Small intestine (tissue), 7 donors: Measurements from ENCODE around the gene GPRC5D. TPM values are rescaled to one million over a fixed set of nuclear protein-coding genes. Genes with fewer than 3 reads are reported as not detected.

Experiments
- DNase-seq, 2 donors: peaks; one replicate each; pipeline versions ENCODE4 v3.0.0 to v3.0.0-alpha.2; 2013
- FAIRE-seq: peaks from 2 replicates; lab custom pipeline; 2012; peaks lifted over from hg19 to GRCh38; lab: Jason Lieb, UNC
- H3K27ac ChIP-seq, 3 donors: one replicate each; pipeline ENCODE4 v1.5.1; 2013; ENCODE audit warnings: low read length in 2 of 3, mild to moderate bottlenecking in 2 of 3, control low read depth in 1 of 3, inconsistent platforms in 1 of 3, low read depth in 1 of 3, moderate library complexity in 1 of 3
- H3K27me3 ChIP-seq, 3 donors: one replicate each; pipeline ENCODE4 v1.6.1; 2013; ENCODE audit warnings: low read length in 3 of 3, inconsistent platforms in 1 of 3; ENCODE audit not compliant: control insufficient read depth in 3 of 3, insufficient read depth in 3 of 3
- H3K36me3 ChIP-seq, 3 donors: one replicate each; pipeline ENCODE4 v1.6.1; 2013; ENCODE audit warnings: low read length in 3 of 3, inconsistent platforms in 1 of 3, low read depth in 1 of 3, mild to moderate bottlenecking in 1 of 3, moderate library complexity in 1 of 3; ENCODE audit not compliant: control insufficient read depth in 3 of 3, insufficient read depth in 2 of 3
- H3K4me1 ChIP-seq, 3 donors: one replicate each; pipeline ENCODE4 v1.6.1; 2013; ENCODE audit warnings: low read length in 2 of 3, inconsistent platforms in 1 of 3, low read depth in 1 of 3, mild to moderate bottlenecking in 1 of 3, moderate library complexity in 1 of 3; ENCODE audit not compliant: control insufficient read depth in 3 of 3, insufficient read depth in 2 of 3
- H3K4me3 ChIP-seq, 3 donors: one replicate each; pipeline ENCODE4 v1.5.1; 2013; ENCODE audit warnings: low read length in 3 of 3, control low read depth in 1 of 3, inconsistent platforms in 1 of 3, low read depth in 1 of 3, mild to moderate bottlenecking in 1 of 3, moderate library complexity in 1 of 3
- H3K9me3 ChIP-seq, 2 donors: one replicate each; pipeline ENCODE4 v1.6.1; 2013; ENCODE audit warnings: low read depth in 1 of 2, low read length in 1 of 2; ENCODE audit not compliant: control insufficient read depth in 2 of 2, insufficient read depth in 1 of 2
- WGBS, 3 donors: extraction: QIAGEN DNeasy Blood & Tissue Kit; methylation state at CpG; one replicate each; pipeline ENCODE4 v1.1.7; 2013; 5-methylcytosine and 5-hydroxymethylcytosine counted together
- polyA plus RNA-seq, 4 donors: library from polyadenylated mRNA; stranded (reverse) in 3 of 4; unstranded in 1 of 4; fragments of 200-250 nt in 3 of 4; fragments of 120-200 nt in 1 of 4; gene quantifications; one replicate each; pipeline versions ENCODE4 v1.2.1 to v1.2.3, GENCODE V29; 2013
- donor health status: healthy with polysubstance abuse.
- donor health status: control.
- donor health status: control.
- donor health status: Bipolar disorder and iron deficiency.
- donor health status: healthy.

GPRC5D gene
- polyA plus RNA-seq, 4 donors: 0.22 to 1.4 TPM; not detected in 2

DNA sequence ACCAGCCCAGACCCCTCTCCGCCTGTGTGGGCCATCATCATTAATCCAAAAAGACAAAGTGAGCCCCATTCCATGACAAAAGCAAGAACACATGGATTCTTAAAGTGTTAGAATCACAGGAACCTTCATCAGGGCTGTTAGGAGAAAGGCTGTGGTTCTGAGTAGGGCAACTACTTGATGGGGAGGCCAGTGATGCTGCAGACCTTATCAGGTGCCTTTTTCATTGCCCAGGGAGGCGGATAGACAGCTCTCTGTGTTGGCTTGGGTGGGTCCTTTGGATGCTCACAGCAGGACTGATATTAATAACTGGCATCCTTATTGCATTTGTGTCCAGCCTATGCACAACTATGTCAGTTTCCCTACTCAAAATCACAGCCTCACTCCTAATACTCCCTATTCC is 45.8 kb upstream of the GPRC5D start:
- Histone ChIP-seq H3K36me3 (peaks cover 0 to 21% (median 0%) of the 10 kb centered on the region in 3 donors), H3K9me3 (no peaks in the 10 kb centered on the region), H3K4me3 (peak overlapping the region in 2 of 3 donors; percentile 74 to 93), H3K27me3 (no peaks in the 10 kb centered on the region), H3K4me1 (peaks cover 6 to 15% (median 10%) of the 10 kb centered on the region in 3 donors), H3K27ac (no peak overlapping the region)
- WGBS, 3 donors: 43 to 70% (median 56%) methylated on average over 2 of the region's 2 CpGs
- no peak for DNase-seq
- FAIRE-seq: no peak

DNA sequence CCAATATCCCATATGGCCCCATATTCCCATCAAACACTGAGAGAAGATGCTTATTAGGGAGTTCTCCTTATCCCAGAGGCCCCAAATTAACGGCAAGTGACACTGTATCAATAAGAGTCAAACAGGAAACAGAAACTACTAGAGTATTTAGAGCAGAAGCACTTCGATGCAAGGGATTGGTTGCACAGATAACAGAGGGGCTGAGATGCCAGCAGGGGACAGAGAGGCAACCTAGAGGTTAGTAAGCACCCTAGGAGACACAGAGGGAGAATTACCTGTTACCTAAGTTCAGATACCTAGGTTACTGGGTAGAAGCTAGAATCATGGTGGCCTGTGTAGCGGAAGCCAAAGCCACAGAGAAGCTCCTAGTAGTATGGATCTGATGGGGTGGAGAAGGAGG is 45.2 kb upstream of the GPRC5D start:
- H3K4me1 ChIP-seq: peaks cover 10 to 15% (median 12%) of the 10 kb centered on the region in 3 donors
- no peak for DNase-seq
- no peak overlapping the region for H3K27ac ChIP-seq
- peaks cover 0 to 19% (median 0%) of the 10 kb centered on the region in 3 donors for H3K36me3 ChIP-seq
- WGBS, 3 donors: 37 to 52% (median 43%) methylated on average over 3 of the region's 3 CpGs
- FAIRE-seq: no peak
- peak overlapping the region in 1 of 3 donors; percentile 93 for H3K4me3 ChIP-seq
- H3K9me3 ChIP-seq: no peaks in the 10 kb centered on the region
- no peaks in the 10 kb centered on the region for H3K27me3 ChIP-seq

DNA sequence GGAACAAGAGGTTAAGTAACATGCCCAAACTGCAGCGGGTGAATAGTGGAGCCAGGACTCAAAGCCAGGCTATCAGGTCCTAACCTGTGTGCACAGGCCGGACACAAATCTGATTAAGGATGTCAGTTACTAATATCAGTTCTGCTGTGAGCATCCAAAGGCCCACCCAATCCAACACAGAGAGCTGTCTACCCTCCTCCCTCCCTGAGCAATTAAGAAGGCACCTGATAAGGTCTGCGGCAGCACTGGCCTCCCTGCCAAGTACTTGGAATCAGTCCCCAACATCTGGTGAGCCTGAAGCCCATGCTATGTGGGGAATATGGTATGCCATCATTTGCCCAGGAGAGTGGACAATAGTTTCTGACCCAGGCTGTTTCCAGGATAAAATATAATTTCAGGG is 44.2 kb upstream of the GPRC5D start:
- peaks cover 0 to 19% (median under 1%) of the 10 kb centered on the region in 3 donors for H3K36me3 ChIP-seq
- H3K4me3 ChIP-seq: peak overlapping the region in 1 of 3 donors; percentile 27
- peaks cover 7 to 15% (median 13%) of the 10 kb centered on the region in 3 donors for H3K4me1 ChIP-seq
- no peak overlapping the region for H3K27ac ChIP-seq
- H3K9me3 ChIP-seq: no peaks in the 10 kb centered on the region
- 35 to 67% (median 53%) methylated on average over 3 of the region's 3 CpGs for WGBS, 3 donors
- H3K27me3 ChIP-seq: no peaks in the 10 kb centered on the region
- DNase-seq: no peak
- FAIRE-seq: no peak

DNA sequence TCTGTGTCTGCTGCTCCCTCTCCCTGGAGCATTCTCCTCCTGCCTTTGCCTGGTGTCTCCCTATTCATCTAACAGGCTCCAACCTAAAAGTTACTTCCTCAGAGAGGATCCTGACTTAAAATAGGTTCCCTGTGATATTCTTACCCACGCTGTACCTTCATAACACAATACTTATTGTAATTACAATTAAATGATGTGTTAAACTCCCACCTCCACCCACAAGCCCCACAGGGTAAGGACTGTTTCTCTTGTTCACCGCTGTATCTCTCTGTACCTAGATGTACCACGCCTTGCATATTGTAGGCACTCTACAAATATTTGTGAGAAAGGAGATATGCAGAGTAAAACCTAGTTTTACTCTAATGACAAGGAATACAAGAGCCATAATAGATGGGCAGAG is 43.1 kb upstream of the GPRC5D start:
- Histone ChIP-seq H3K4me3 (no peak overlapping the region), H3K27ac (no peak overlapping the region), H3K4me1 (peaks cover 7 to 20% (median 15%) of the 10 kb centered on the region in 3 donors), H3K36me3 (peaks cover 0 to 21% (median 3%) of the 10 kb centered on the region in 3 donors), H3K27me3 (no peaks in the 10 kb centered on the region), H3K9me3 (no peaks in the 10 kb centered on the region)
- DNase-seq (no peak), FAIRE-seq (no peak)
- 87 to 91% (median 87%) methylated on average over 3 of the region's 3 CpGs for WGBS, 3 donors

DNA sequence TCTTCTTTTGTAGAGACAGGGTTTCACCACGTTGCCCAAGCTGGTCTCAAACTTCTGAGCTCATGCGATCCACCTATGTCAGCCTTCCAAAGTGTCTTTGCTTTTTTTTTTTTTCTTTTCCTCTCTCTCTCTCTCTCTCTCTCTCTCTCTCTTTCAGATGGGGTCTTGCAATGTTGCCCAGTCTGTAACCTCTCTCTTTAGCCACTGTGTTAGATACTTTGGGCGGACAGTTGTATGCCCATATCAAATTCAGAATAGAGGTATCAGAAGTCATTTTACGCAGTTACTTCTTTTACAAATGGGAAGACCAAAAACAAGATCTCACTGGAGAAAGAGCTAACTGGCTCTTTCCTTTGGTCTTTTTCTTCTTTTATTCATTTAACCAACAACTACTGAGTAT is 41.4 kb upstream of the GPRC5D start:
- peak overlapping the region in 1 of 3 donors; percentile 80 for H3K27ac ChIP-seq

DNA sequence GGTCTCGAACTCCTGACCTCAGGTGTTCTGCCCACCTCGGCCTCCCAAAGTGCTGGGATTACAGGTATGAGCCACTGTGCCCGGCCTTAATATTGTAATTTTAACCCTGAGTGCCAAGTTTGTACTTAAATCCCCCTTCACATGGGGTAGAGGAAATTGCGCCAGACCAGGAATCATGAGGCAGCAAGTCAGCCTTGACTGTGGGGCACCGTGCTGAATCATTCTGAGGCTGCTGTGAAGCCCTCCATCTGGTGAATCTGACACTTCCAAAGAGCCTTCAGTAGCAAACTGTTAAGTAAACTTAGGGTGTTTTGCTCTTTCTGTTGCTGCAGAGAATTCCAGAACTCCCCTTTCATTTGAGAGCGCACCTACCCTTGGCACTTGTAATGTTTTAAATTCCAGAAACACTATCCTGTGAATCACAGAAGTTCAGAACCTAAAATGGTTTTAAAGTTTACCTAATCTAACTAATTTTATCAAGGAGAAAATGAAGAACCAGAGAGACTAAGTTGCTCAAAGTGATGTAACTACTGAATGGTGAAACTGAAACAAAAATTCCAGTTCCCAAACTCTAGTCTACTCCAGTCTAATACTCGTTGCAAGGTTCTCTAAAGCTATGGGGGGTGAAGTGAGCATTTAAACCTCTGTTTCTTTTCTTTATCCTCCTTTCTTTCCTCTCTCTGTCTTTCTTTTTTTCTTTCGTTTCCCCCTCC is 40.6 kb upstream of the GPRC5D start:
- H3K4me1 ChIP-seq: peaks cover 7 to 20% (median 7%) of the 10 kb centered on the region in 3 donors
- FAIRE-seq (no peak), DNase-seq (peak in 1 of 2 donors; percentile 43)
- H3K36me3 ChIP-seq: peaks cover 0 to 29% (median 9%) of the 10 kb centered on the region in 3 donors
- no peak overlapping the region for H3K4me3 ChIP-seq
- no peaks in the 10 kb centered on the region for H3K9me3 ChIP-seq
- peak overlapping the region in 2 of 3 donors; percentile 35 to 82 for H3K27ac ChIP-seq
- no peaks in the 10 kb centered on the region for H3K27me3 ChIP-seq
- 42 to 75% (median 66%) methylated on average over 8 of the region's 8 CpGs for WGBS, 3 donors

More for the DNA sequence above, 41.4 kb upstream of the GPRC5D start:
- 93 to 94% (median 94%) methylated on average over 4 of the region's 4 CpGs for WGBS, 3 donors
- FAIRE-seq (no peak), DNase-seq (no peak)
- Histone ChIP-seq H3K9me3 (no peaks in the 10 kb centered on the region), H3K4me3 (no peak overlapping the region), H3K4me1 (peaks cover 7 to 20% (median 9%) of the 10 kb centered on the region in 3 donors), H3K36me3 (peaks cover 0 to 29% (median 9%) of the 10 kb centered on the region in 3 donors), H3K27me3 (no peaks in the 10 kb centered on the region)

DNA sequence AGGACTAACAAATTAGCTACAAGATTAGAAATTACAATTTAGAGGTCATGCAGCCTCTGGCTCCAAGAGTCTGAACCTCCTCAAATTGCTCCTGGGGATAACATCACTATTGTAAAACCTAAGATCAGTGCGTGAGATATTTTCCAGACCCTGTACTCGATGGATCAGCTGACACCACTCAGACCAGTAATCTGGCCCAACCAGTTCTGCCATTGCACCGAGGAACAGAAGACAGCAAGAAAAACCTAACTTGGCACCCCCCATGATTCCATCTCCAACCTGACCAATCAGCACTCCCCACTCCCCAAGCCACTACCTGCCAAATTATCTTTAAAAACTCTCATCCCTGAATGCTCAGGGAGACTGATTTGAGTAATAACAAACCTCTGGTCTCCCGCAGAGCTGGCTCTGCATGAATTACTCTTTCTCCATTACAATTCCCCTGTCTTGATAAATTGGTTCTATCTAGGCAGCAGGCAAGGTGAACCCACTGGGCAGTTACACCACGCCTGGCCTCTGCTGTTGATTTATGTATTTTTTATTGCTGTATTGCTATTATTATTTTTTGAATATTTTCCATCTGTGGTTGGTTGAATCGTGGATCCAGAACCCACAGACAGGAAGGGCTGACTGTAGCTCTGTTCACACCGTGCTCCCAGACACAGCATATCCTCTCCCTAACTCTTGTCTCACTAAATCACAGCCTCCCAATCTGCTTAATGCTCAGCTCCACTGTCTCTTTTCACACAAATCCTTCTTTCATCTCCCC is 38.9 kb upstream of the GPRC5D start:
- Histone ChIP-seq H3K27me3 (no peaks in the 10 kb centered on the region), H3K36me3 (peaks cover 3 to 34% (median 16%) of the 10 kb centered on the region in 3 donors), H3K4me3 (no peak overlapping the region), H3K27ac (peak overlapping the region in 1 of 3 donors; percentile 11), H3K4me1 (peaks cover 0 to 20% (median 7%) of the 10 kb centered on the region in 3 donors), H3K9me3 (no peaks in the 10 kb centered on the region)
- 49 to 58% (median 56%) methylated on average over 7 of the region's 7 CpGs for WGBS, 3 donors
- DNase-seq (peak in 1 of 2 donors; percentile 40), FAIRE-seq (no peak)

DNA sequence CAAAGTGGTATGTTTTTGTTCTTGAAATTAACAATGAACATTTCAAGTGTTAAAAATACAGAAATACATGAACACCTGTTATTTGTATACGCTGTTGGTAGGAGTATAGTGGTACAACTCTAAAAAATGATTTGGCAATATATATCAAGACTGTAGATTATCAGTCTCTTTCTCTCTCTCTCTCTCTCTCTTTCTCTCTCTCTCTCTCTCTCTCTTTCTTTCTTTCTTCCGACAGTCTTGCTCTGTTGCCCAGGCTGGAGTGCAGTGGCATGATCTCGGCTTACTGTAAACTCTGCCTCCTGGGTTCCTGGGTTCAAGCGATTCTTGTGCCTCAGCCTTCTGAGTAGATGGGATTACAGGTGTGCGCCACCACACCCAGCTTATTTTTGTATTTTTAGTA is 35.5 kb upstream of the GPRC5D start:
- H3K4me3 ChIP-seq: no peak overlapping the region
- WGBS, 3 donors: 78 to 87% (median 80%) methylated on average over 5 of the region's 5 CpGs
- no peak overlapping the region for H3K27ac ChIP-seq
- H3K4me1 ChIP-seq: peaks cover 0 to 17% (median 0%) of the 10 kb centered on the region in 3 donors
- DNase-seq (no peak), FAIRE-seq (no peak)
- H3K27me3 ChIP-seq: no peaks in the 10 kb centered on the region
- H3K9me3 ChIP-seq: no peaks in the 10 kb centered on the region
- H3K36me3 ChIP-seq: peaks cover 3 to 37% (median 18%) of the 10 kb centered on the region in 3 donors
